NCI-H446 treated with DMSO at 0.1 percent for 48 hours (cell line): ENCODE data around the gene MARCOL.
"Not testable (repeated sequence)": the region's sequence is repeated elsewhere in the genome, so short reads cannot be mapped to it uniquely, and the experiment has no call there.

Experiments
- DNase-seq: peaks from one replicate; lab custom pipeline; 2025; lab: John Stamatoyannopoulos, UW

The MARCOL gene

GRCh38 chr5:148268566-148268965, 30.2 kb downstream of the MARCOL start, which contains the start of gene SPINK13:
SPINK13 (plus strand) TSS chr5:148268794; CDS start chr5:148270073, 1,279 bp downstream.
- peak; percentile 2 for DNase-seq

GRCh38 chr5:148275129-148275528, 36.8 kb downstream of the MARCOL start:
- DNase-seq: not testable (repeated sequence)

DNA sequence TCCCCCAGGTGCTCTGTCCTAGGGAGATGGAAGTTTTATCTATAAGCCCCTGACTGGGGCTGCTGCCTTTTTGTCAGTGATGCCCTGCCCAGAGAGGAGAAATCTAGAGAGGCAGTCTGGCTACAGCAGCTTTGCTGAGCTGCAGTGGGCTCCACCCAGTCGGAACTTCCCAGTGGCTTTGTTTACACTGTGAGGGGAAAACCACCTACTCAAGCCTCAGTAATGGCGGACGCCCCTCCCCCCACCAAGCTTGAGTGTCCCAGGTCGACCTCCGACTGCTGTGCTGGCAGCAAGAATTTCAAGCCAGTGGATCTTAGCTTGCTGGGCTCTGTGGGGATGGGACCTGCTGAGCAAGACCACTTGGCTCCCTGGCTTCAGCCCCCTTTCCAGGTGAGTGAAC, 42.6 kb downstream of the MARCOL start:
- not testable (repeated sequence) for DNase-seq

DNA sequence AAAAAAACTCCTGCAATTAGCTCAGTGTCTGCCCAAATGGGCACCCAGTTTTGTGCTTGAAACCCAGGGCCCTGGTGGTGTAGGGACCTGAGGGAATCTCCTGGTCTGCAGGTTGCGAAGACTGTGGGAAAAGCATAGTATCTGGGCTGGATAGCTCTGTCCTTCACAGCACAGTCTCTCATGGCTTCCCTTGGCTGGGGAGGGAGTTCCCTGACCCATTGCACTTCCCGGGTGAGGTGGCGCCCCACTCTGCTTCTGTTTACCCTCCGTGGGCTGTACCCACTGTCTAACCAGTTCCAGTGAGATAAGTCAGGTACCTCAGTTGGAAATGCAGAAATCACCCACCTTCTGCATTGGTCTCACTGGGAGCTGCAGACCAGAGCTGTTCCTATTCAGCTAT, 43.0 kb downstream of the MARCOL start:
- DNase-seq: not testable (repeated sequence)

- peak; percentile 1 for DNase-seq
Measured at GRCh38 chr5:148290271-148291195, 52.2 kb downstream of the MARCOL start.
